ENCODE results near the gene SLC66A1.
"Not testable (repeated sequence)": the region's sequence is repeated elsewhere in the genome, so short reads cannot be mapped to it uniquely, and the experiment has no call there.

The SLC66A1 gene

DNA sequence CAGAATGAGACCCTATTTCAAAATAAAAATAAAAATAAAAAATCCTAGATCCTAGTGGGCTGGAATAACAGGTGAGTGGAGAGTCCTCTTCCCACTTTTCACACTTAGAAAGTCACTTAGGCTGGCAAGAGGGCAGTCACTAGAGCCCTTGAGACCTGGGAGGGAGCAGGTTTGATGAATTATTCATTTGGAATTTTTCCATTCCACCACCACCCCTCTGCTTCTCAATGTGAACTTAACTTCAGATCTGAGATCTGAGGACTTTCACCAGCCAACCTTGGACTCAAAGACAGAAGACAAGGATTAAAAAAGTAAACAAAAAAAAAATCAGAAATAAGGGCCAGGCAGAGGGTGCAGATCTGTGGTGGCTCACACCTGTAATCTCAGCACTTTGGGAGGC, 40.1 kb upstream of the SLC66A1 start:
- H3K27ac ChIP-seq (ENCODE audit: low read length): no peak overlapping the region
- H2AFZ ChIP-seq (ENCODE audit: low read depth, low read length): no peak overlapping the region
- no peak overlapping the region for H3K4me3 ChIP-seq (ENCODE audit: low read length)
- no peak for TF ChIP-seq EZH2phosphoT487 (IDR thresholded peaks at IDR 0.05; ENCODE audit: low read depth)
- TF ChIP-seq, protein P1, sequence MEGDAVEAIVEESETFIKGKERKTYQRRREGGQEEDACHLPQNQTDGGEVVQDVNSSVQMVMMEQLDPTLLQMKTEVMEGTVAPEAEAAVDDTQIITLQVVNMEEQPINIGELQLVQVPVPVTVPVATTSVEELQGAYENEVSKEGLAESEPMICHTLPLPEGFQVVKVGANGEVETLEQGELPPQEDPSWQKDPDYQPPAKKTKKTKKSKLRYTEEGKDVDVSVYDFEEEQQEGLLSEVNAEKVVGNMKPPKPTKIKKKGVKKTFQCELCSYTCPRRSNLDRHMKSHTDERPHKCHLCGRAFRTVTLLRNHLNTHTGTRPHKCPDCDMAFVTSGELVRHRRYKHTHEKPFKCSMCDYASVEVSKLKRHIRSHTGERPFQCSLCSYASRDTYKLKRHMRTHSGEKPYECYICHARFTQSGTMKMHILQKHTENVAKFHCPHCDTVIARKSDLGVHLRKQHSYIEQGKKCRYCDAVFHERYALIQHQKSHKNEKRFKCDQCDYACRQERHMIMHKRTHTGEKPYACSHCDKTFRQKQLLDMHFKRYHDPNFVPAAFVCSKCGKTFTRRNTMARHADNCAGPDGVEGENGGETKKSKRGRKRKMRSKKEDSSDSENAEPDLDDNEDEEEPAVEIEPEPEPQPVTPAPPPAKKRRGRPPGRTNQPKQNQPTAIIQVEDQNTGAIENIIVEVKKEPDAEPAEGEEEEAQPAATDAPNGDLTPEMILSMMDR (IDR thresholded peaks at IDR 0.05; ENCODE audit: low read depth, low read length): no peak
- no peaks in the 10 kb centered on the region for H4K20me1 ChIP-seq (ENCODE audit: insufficient read depth, low read length)
- H3K4me2 ChIP-seq (ENCODE audit: low read length): no peak overlapping the region
- H3K36me3 ChIP-seq (replicated peaks; ENCODE audit: low read depth, low read length): no peaks in the 10 kb centered on the region
- H3K27me3 ChIP-seq (ENCODE audit: low read depth, low read length): no peaks in the 10 kb centered on the region
- H3K9ac ChIP-seq (ENCODE audit: low read length): no peak overlapping the region
- no peaks in the 10 kb centered on the region for H3K79me2 ChIP-seq (ENCODE audit: low read length)
- no peaks in the 10 kb centered on the region for H3K4me1 ChIP-seq (ENCODE audit: low read length)
- H3K9me3 ChIP-seq (ENCODE audit: insufficient read depth, low read length): no peaks in the 10 kb centered on the region

DNA sequence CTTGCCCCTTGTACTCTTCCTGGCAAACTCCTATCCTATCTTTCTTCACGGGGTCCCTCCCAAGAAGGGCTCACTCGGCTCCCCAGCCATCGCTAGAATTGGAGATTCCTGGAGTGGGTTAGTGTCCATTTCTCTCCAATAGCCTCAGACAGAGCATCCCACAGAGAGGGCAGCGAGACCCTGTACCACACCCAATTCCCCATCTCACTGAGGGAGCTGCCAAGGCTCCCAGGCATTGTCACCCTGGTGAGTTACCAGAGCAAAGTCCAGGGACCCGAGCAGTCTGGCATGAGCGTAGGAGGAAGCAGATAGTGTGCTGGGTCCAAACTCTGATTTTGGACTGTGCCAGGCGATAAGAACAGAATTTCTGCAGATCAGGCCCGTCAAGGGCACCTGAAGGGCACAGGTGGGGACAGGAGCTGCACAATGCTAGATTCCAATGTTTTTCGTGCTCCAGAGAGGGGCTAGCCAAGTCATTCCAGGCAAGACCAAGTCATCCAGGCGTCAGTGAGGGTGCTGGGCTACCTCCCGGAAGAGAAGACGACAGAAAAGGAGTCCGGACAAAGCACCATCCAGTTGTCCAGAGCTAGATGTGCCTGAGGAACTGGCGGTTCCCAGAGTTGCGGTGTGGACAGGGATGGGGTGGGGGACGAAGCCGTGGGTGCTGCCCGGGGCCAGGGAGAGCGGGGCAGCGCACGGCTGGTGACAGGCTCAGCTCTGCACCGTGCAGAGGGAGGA, 38.9 kb upstream of the SLC66A1 start:
- H3K4me2 ChIP-seq (ENCODE audit: low read length): no peak overlapping the region
- H3K27me3 ChIP-seq (ENCODE audit: low read depth, low read length): no peaks in the 10 kb centered on the region
- TF ChIP-seq EZH2phosphoT487 (IDR thresholded peaks at IDR 0.05; ENCODE audit: low read depth): no peak
- TF ChIP-seq, protein P1 (IDR thresholded peaks at IDR 0.05; ENCODE audit: low read depth, low read length): no peak
- no peak overlapping the region for H3K9ac ChIP-seq (ENCODE audit: low read length)
- H2AFZ ChIP-seq (ENCODE audit: low read depth, low read length): no peak overlapping the region
- H3K9me3 ChIP-seq (ENCODE audit: insufficient read depth, low read length): no peaks in the 10 kb centered on the region
- H3K4me1 ChIP-seq (ENCODE audit: low read length): no peaks in the 10 kb centered on the region
- no peak overlapping the region for H3K27ac ChIP-seq (ENCODE audit: low read length)
- H3K79me2 ChIP-seq (ENCODE audit: low read length): no peaks in the 10 kb centered on the region
- no peaks in the 10 kb centered on the region for H4K20me1 ChIP-seq (ENCODE audit: insufficient read depth, low read length)
- H3K4me3 ChIP-seq (ENCODE audit: low read length): no peak overlapping the region
- H3K36me3 ChIP-seq (replicated peaks; ENCODE audit: low read depth, low read length): no peaks in the 10 kb centered on the region

DNA sequence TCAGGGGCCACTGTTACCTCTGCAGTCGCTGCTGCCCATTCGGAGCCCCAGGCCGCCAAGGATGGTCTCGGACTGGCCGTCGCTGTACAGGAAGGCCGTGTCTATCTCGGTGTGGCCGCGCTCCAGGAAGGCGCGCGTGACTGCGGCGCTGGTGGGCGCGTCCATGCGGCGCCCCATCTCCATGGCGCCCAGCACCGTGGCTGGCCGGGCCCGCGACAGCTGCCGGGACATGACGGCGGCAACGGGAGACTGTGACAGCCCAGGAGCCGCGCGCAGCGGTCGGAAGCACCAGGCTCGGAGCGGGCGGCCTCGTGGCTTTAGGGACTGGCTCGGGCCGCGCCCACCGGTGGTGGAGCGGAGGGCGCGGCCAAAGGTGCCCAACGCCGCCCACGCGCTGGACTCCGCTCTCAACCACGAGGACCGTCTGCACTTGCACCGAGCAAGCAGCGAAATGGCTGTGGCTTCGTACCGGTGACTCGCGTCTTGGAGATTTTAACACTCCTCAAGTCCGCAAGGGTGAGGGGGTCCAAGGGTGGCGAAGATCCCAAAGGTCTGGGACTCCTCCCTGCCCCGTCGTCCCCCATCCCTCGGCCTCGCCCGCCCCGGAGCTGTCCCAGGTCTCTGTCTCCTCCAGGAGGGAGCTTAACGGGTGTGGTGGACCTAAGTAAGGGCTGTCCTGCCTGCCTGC, 38.1 kb upstream of the SLC66A1 start:
- not testable (repeated sequence) for H3K79me2 ChIP-seq (ENCODE audit: low read length); H3K4me1 ChIP-seq (ENCODE audit: low read length); H3K9me3 ChIP-seq (ENCODE audit: insufficient read depth, low read length); H2AFZ ChIP-seq (ENCODE audit: low read depth, low read length); H3K36me3 ChIP-seq (replicated peaks; ENCODE audit: low read depth, low read length); H3K27ac ChIP-seq (ENCODE audit: low read length); H4K20me1 ChIP-seq (ENCODE audit: insufficient read depth, low read length); H3K27me3 ChIP-seq (ENCODE audit: low read depth, low read length); H3K9ac ChIP-seq (ENCODE audit: low read length); H3K4me2 ChIP-seq (ENCODE audit: low read length); H3K4me3 ChIP-seq (ENCODE audit: low read length)

DNA sequence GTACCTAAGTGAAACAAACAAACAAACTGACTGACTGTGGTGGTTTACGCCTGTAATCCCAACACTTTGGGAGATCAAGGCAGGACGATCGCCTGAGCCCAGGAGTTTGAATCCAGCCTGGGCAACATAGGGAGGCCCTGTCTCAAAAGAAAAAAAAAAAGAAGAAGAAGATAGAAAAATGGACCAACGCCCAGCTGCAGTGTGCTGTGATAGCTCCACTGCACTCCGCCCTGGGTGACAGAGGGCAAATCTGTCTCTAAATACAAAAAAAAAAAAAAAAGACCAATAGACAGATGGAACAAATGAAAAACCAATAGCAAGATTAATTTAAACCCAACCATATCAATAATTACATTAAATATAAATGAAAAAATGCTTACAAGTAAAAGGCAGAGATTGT, 37.5 kb upstream of the SLC66A1 start:
- Histone ChIP-seq H2AFZ (ENCODE audit: low read depth, low read length) (no peak overlapping the region), H3K9ac (ENCODE audit: low read length) (no peak overlapping the region), H3K27ac (ENCODE audit: low read length) (no peak overlapping the region), H3K4me3 (ENCODE audit: low read length) (no peak overlapping the region), H4K20me1 (ENCODE audit: insufficient read depth, low read length) (no peaks in the 10 kb centered on the region), H3K9me3 (ENCODE audit: insufficient read depth, low read length) (no peaks in the 10 kb centered on the region), H3K4me1 (ENCODE audit: low read length) (no peaks in the 10 kb centered on the region), H3K79me2 (ENCODE audit: low read length) (no peaks in the 10 kb centered on the region), H3K27me3 (ENCODE audit: low read depth, low read length) (no peaks in the 10 kb centered on the region), H3K36me3 (replicated peaks; ENCODE audit: low read depth, low read length) (no peaks in the 10 kb centered on the region), H3K4me2 (ENCODE audit: low read length) (no peak overlapping the region)
- TF ChIP-seq, protein P1 (IDR thresholded peaks at IDR 0.05; ENCODE audit: low read depth, low read length): no peak
- TF ChIP-seq EZH2phosphoT487 (IDR thresholded peaks at IDR 0.05; ENCODE audit: low read depth): no peak

Data from OCI-LY3 (cell line).